GM18951 (cell line): ENCODE measurements around the gene PEAK3.

ENCODE experiments used
- POLR2A ChIP-seq: IDR thresholded peaks from 4 replicates; pipeline ENCODE4 v1.6.1; 2011; ENCODE audit warnings: mild to moderate bottlenecking; ENCODE audit not compliant: insufficient read length, insufficient read depth; ENCODE audit errors: extremely low read depth
- in situ Hi-C: fragments of 300-500 bp; cut with MboI; formaldehyde crosslinking; loops from one replicate; pipeline ENCODE4 v1.12.0; 2022; ENCODE audit warnings: low sequenced_read_pairs, mixed read lengths, inconsistent platforms; ENCODE audit not compliant: unreplicated experiment

Gene PEAK3

GRCh38 chr19:2282062-2282861 lies at the start of gene PEAK3:
PEAK3 (minus strand) TSS chr19:2282175; CDS start chr19:2280931, 1,244 bp downstream.
- no peak for TF ChIP-seq POLR2A
- in situ Hi-C loops: loop anchor here (25.0 kb wide), 1 partner anchor 330 kb away; no protein-coding TSS in a partner anchor

- TF ChIP-seq POLR2A: no peak
- in situ Hi-C loops: no loop called here
Observed at GRCh38 chr19:2330632-2331284, 48.8 kb upstream of the PEAK3 start.

- TF ChIP-seq POLR2A: no peak
- in situ Hi-C loops: no loop called here
Observed at GRCh38 chr19:2330255-2330631, 48.3 kb upstream of the PEAK3 start.

GRCh38 chr19:2329501-2329916 lies 47.5 kb upstream of the PEAK3 start:
- no peak for TF ChIP-seq POLR2A
- in situ Hi-C loops: no loop called here

GRCh38 chr19:2329149-2329478 lies 47.1 kb upstream of the PEAK3 start:
- TF ChIP-seq POLR2A: no peak
- in situ Hi-C loops: no loop called here

- in situ Hi-C loops: no loop called here
- TF ChIP-seq POLR2A: peak; percentile 92
Observed at GRCh38 chr19:2328401-2329148, 46.6 kb upstream of the PEAK3 start, which contains the start of the genes LSM7 and SPPL2B. LSM7 (minus strand) TSS chr19:2328586; CDS start chr19:2328566, 20 bp downstream. SPPL2B (plus strand) TSS chr19:2328684; CDS start chr19:2328710, 26 bp downstream.

- TF ChIP-seq POLR2A: no peak
- in situ Hi-C loops: no loop called here
Observed at GRCh38 chr19:2327773-2328400, 45.9 kb upstream of the PEAK3 start.

- TF ChIP-seq POLR2A: no peak
- in situ Hi-C loops: no loop called here
Observed at GRCh38 chr19:2326699-2327360, 44.9 kb upstream of the PEAK3 start.

- in situ Hi-C loops: no loop called here
- TF ChIP-seq POLR2A: no peak
Observed at GRCh38 chr19:2325281-2326046, 43.5 kb upstream of the PEAK3 start.

- in situ Hi-C loops: no loop called here
- no peak for TF ChIP-seq POLR2A
Observed at GRCh38 chr19:2324220-2324948, 42.4 kb upstream of the PEAK3 start.

GRCh38 chr19:2323707-2324106 lies 41.7 kb upstream of the PEAK3 start:
- in situ Hi-C loops: no loop called here
- no peak for TF ChIP-seq POLR2A
